Nucleus accumbens (tissue), 56 donors: ENCODE measurements around the gene TAGLN3.
A peak's percentile ranks its signal among the peaks of the same experiment; 100 is the strongest.

Source experiments
- DNase-seq, 56 donors: peaks; one replicate each; lab custom pipeline; 2025; lab: John Stamatoyannopoulos, UW

TAGLN3 gene

DNA sequence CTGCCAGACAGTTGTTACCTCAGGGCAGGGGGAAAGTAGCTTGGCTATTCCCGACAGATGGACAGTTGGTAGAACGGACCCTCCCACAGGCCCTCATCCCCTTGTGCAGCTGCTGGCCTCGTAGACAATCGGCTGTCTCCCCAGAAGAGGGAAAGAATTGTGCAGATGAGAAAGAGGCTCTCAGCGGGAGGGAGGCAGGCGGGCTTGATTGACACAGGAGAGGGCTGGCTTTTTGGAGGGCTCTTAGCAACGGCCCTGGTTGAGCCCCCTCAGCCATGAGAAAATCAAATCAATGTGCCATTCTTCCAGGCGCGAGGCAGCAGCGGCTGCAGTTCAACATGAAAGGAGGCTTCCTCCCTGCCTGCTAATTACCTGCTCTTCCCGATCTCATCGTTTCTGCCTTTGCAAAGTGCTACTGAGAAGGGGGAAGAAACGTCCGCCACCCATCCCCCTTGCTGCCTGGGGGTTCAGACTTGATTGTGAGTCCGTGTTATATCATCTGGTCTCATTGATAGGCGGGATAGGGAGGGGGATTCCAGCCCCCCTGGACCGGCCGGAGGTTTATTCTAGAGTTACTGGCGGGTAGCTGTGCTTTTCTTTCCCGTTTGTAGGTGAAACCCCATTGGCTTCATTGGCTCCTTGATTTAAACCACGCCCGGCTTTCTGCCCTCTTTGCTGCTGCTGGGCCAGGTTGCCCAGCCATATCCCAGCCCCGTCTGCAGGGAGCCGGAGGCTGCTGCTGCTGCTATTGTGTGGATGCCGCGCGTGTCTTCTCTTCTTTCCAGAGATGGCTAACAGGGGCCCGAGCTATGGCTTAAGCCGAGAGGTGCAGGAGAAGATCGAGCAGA lies at the start of gene TAGLN3:
TAGLN3 (plus strand) TSS at position 287 of the 848 bp plus-strand sequence; CDS start at position 788, 501 bp downstream.
- DNase-seq, result peak in 48 of 56 donors; percentile 6 to 81 (median 52)

GRCh38 chr3:111949712-111950111 lies 49.0 kb upstream of the TAGLN3 start:
- no peak for DNase-seq

GRCh38 chr3:111951032-111951431 lies 47.7 kb upstream of the TAGLN3 start:
- no peak for DNase-seq

DNA sequence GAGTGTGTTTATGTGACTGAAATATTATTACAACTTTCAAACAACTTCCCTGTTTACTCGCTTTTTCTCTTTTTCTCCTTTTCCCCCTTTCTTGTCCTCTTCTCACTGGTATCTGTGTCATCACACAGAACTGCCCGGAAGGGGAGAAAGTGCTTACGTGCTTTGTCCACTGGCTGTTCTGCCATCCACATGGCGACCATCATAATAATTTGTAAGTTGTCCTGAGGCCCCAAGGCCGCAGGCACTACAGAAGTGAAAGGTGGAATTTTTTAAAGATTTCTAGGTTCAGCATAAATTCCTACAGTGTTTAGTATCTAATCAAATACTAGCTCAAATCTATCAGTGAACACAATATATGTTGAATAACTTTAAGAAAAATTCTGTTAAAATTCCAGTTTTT lies 46.6 kb upstream of the TAGLN3 start:
- no peak for DNase-seq

DNA sequence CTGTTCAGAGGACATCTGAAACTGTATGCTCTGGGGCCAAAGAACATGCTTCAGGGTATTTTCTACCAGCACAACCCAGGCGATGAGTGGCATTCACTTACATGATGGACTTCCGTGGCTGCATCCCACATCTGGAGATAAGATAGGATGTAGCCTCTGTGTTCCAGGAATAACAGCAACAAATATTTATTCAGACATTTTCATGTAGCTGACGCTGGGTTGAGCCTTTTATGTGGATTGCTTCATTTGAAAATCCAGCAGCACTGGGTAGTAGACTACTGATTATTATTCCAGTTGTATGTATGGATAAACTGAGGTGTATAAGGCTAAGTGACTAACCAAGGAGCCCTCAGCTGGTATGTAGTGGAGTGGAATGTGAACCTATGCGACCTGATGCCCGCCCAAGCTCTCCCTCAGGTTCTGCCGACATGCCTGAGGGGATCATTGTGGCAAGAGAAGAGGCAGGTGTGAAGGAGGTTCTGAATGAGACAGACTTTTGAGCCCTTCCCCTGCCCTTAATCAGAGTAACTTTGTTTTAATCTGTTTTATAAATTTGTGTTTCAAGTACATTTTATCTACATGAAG lies 45.8 kb upstream of the TAGLN3 start:
- no peak for DNase-seq

GRCh38 chr3:111954228-111954990 lies 44.3 kb upstream of the TAGLN3 start:
- no peak for DNase-seq

DNA sequence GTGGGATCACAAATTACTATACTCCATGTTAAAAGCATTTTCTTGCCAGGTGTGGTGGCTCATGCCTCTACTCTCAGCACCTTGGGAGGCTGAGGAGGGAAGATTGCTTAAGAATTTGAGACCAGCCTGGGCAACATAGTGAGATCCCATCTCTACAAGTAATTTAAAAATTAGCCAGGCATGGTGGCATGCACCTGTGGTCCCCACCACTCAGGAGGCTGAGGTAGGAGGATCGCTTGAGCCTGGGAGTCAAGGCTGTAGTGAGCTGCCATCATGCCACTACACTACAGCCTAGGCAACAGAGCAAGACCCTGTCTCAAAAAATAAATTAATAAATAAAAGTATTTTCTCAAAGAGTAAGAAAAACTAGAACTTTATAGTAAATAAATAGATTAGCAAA lies 42.8 kb upstream of the TAGLN3 start:
- no peak for DNase-seq

DNA sequence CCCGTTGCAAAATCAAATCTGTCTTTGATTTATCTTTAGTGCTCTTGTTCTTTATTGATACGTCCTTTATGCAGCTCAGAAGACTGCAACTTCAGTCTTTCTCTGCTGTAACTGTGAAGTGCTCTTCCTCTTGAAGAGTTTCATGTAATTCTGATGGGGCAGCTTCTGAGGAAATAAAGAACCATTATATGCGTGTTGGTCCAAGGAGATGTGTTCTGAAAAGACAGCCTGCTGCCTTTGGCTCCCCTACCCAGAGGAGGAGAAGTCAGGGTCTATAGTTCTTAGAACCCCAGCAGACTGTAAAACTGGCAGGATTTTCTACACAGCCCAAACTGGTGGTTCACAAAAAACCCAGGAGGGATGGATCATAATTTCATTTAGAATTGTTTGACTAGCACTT lies 42.3 kb upstream of the TAGLN3 start:
- DNase-seq, result no peak

DNA sequence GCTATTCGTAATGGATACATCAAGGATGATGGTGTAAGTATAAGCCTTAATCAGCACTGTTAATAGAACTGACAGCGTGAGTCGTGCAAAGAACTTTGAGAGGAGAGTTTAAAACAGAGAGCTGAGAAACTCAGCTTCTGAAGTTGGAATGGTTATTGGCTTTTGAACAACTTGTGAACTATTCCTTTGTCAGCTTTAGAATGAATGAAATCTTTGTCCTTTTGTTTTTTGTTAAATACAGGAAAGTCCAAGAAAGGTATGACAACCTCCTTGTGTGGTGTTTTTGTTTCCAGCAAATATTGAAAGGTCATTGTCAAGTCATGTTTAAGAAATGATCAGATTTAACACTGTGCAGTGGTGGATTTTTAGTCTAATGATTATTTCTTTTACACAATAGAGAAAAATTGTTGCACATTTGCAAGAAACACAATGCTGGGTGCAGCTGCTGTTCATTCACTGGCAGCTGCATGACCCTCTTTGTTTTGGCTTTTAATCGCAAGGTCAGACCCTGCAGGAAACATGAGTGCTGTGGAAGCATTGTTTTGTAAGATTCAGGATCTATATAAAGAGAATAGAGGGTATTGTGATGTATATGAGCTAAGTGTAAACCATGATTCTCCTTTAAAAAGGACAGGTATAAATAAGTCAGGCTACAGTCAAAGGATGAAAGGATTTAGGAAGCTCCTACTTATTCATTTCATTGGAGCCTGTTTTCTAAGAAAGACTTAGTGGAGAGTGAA lies 41.6 kb upstream of the TAGLN3 start:
- DNase-seq, result no peak

DNA sequence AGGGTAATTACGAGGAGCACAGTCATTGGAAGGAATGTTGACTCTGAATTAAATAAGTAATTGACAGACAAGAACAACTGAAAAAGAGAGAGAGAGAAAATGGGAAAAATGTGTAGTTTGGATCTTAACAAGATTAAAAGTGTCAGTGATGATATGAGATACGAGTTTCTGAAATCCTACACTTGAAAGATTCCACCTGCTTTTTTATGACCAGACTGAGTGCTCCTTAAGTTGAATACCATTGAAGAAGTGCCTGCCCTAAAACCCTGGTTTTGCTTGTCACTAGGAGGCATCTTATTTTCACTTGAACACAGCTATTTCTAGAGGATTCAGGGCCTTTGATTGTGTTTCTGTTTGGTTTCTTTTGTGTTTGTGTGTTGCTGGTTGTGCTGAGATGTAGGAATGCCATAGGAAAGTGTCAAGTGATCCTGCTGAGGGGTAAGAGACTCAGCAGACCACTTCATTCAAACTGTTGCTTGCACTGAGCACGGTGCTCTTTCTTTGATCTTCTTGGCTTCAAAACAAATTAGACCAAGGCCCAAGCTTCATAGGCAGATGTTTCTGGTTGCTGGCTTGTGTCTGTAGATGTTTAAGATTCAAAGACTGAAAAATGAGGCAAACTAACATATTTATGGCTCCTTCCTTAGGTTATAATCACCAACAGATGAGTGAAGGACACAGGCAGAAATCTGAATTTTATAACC lies 37.1 kb upstream of the TAGLN3 start:
- no peak for DNase-seq

- DNase-seq, result no peak
Measured at GRCh38 chr3:111963424-111963823, 35.3 kb upstream of the TAGLN3 start.

GRCh38 chr3:111965484-111965883 lies 33.2 kb upstream of the TAGLN3 start:
- DNase-seq, result no peak

GRCh38 chr3:111967068-111967467 lies 31.7 kb upstream of the TAGLN3 start:
- no peak for DNase-seq

DNA sequence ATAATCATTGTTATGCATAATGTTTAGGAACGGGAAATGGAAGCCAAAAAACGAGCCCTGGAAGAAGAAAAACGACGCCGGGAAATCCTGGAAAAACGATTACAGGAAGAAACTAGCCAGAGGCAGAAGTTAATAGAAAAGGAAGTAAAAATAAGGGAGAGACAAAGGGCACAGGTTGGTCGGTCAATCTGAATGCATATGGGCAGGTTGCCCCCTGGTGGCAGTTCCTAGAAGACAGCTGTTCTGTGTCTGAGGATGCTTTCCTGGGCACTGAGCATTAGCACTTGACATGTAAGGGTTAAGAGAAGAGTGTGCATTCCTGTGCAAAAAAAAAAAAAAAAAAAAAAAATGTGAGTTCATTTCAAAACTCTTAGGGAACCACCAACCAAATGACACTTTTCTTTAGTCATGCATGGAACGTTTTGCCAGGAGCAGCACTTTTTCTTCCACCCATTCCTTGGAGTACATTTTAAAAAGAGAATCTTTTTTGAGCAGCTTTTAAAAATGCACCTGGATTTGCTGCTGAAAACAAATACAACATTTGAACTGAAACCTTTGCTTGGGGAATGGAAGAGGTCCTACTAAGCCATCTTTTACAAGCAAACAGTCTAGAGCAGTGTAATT lies 31.0 kb upstream of the TAGLN3 start:
- DNase-seq, result peak in 54 of 56 donors; percentile 7 to 91 (median 54)

DNA sequence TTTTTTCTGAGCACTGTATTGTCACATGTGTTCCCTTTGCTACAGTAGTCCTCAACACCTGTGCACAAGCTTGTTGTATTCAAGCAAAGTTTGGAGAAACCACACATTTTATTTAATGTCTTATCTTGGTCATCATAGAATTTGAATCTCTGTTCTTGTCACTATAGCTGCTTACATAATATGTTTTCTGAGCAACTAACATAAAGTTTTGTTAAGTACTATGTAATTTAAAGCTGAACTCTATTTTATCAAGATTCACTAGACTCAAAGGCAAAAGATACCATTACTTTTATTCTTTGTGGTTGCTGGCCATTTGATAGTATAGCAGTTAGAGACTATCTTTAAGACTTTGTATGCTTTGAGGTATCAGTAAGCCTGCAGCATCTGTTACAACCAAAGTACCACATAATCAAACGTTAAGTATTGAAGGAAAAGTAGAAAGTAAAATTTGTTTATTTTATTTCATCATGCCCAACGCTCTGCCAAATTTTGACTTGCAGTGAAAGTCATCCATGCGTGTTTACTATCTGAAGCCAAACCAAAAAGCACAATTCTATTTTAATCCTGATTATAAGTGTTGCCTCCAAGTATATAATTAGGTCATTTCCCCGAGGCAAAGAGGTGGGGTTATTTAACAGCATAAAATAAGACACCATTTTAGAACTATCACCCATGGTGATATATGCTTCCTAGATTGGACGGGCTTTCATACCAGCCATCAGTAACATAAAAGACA lies 30.2 kb upstream of the TAGLN3 start:
- no peak for DNase-seq

DNA sequence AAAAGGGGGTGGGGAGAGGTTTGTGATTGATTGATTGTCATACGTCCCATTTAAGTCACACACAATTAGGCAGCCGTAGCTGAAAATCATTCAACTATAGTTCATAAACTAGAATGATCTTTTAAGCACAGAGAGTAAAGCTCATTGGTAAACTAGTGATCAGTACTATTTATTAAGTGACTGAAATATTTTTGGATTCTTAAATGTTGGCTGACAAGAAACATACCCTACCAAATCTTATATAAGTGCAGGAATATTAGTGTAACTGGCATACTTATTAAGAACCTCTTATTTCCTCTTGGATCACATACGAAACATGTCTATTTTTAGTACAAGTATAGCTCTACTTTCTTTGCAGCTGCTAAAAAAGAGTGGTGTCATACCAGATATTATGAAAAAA lies 28.3 kb upstream of the TAGLN3 start:
- no peak for DNase-seq

- no peak for DNase-seq
Measured at GRCh38 chr3:111971533-111972130, 27.1 kb upstream of the TAGLN3 start.

GRCh38 chr3:111972891-111973290 lies 25.8 kb upstream of the TAGLN3 start:
- no peak for DNase-seq
